Esophagus mucosa (tissue), 1 donor: ENCODE data around the gene CAMK2N2. TPM values are rescaled to one million over a fixed set of nuclear protein-coding genes. Genes with fewer than 3 reads are reported as not detected.

Source experiments
- ATAC-seq: fragments of 200-7000 bp; cut with Tn5 transposase; one replicate; pipeline ENCODE4 v1.9.1; 2020
- total RNA-seq: library from RNA; stranded (reverse); gene quantifications from one replicate; pipeline ENCODE4 v1.2.4, GENCODE V29; 2023
- donor health status: DM: yes; HTN: yes; CAD: no.

The CAMK2N2 gene
- total RNA-seq, 1 donor from 2014 or later = 0.24 TPM

DNA sequence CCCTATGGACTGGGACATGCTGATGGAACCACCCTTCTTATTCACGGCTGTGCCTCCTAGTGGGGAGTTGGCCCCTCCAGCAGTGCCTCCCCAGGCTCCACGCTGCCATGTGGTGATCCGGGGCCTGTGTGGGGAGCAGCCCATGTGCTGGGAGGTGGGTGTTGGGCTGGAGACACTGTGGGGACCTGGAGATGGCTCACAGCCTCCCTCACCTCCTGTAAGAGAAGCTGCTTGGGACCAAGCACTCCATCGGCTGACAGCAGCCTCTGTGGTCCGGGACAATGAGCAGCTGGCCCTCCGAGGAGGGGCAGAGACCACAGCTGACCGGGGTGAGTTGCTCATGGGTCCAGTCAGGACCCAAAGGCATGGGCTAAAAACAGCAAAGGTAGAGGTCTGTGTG is 21.6 kb downstream of the CAMK2N2 start:
- no peak for ATAC-seq

DNA sequence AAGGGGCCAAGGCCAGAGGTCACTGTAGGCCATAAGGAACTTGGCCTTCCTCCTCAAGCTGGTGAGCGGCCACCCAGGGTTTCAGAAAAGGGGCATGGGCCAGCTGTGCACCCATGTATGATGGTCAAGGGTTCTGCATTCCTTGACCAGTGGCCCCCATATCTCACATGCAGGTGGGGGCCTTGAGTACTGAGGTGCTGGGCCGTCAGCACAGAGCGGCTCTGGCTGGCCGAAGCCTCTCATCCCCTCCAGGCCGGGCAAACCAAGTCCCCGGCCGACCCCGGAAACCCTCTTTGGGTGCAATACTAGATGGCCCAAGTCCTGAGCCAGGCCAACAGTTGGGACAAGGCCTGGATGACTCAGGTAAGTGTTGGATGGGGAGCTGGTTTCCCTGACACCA is 22.1 kb downstream of the CAMK2N2 start:
- no peak for ATAC-seq

DNA sequence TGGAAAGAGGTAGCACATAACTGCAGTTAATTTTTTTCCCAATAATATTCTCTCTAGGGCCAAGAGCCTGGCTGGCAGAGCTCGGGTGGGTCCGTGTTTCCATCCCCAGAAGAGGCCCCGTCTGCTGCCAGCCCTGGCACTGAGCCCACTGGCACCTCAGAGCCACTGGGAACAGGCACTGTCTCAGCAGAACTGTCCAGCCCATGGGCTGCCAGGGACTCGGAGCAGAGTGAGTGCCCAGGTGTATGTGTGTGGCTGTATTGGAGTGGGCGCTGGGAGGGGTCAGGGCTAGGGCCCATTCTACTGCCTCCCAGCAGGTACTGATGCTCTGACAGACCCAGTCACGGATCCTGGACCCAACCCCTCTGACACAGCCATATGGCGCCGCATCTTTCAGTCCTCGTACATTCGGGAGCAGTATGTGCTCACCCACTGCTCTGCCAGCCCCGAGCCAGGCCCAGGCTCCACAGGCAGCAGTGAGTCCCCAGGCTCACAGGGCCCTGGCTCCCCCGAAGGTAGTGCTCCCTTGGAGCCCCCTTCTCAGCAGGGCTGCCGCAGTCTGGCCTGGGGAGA is 23.0 kb downstream of the CAMK2N2 start:
- no peak for ATAC-seq

DNA sequence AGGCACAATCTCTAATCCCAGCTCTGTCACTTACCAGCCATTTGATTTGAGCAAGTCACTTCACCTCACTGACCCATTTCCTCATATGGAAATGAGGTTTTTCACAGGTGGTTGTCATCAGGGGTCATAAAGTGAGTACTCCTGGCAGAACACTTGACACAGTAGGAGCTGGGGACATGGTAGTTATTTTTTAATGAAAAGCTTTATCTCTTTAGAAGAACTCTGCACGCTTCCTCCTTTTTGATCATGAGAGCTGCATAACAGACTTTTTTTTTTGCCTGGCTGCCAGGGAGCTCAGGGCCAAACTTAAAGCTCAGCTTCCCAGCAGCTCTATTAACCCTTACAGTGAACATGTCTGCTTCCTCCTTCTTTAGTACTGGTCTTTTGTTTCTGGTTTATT is 23.5 kb downstream of the CAMK2N2 start:
- ATAC-seq = no peak

DNA sequence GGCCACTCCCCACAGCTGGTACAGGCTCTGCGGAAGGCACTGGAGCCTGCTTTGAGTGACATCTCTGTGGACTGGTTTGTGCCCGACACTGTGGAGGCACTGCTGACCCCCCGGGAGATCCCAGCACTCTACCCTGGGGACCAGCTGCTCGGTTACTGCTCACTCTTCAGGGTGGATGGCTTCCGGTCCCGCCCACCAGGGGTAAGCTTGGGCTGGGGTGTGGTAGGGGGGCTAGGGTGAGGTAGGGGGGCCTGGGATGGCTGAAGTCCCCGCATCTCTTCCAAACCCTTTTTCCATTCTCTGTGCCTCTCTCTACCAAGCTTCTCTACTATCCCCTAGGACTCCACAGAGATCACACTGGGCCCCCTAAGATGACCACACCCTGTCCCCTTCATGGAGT is 24.1 kb downstream of the CAMK2N2 start:
- no peak for ATAC-seq

DNA sequence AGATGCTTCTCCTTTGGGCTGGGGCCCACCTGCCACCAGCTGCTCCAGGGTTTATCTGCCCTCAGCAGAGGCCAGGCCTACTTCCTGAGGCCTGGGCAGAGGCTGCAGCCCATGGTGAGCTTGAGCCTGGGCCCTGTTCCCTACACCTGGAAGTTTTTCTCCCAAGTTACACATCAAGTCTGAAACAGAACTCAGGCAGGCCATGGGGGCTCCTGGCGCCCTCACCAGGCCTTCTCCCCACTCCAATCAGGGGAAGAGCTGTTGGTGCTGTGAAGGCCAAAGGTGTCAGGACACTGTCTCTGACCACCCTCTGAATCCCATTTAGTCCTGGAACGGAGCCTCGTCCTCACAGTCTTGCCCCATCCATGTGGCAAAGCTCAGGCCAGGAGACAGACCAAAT is 24.7 kb downstream of the CAMK2N2 start:
- no peak for ATAC-seq

DNA sequence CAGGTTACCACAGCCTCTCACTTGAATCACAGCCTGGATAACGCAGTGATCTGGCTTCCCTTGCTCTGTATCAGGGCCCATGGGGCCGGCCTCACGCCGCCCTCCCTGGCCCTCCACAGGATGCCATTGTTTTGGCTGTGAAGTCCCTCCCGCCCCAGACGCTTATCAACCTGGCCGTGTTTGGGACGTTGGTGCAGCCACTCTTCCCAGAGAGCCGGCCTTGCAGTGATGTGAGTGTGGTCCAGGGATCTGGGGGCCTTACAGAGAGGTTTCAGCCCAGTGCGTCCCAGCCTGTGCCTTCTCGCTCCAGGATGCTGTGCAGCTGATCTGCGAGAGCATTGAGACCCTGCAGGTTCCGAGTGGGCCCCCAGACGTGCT is 25.3 kb downstream of the CAMK2N2 start:
- ATAC-seq = no peak

DNA sequence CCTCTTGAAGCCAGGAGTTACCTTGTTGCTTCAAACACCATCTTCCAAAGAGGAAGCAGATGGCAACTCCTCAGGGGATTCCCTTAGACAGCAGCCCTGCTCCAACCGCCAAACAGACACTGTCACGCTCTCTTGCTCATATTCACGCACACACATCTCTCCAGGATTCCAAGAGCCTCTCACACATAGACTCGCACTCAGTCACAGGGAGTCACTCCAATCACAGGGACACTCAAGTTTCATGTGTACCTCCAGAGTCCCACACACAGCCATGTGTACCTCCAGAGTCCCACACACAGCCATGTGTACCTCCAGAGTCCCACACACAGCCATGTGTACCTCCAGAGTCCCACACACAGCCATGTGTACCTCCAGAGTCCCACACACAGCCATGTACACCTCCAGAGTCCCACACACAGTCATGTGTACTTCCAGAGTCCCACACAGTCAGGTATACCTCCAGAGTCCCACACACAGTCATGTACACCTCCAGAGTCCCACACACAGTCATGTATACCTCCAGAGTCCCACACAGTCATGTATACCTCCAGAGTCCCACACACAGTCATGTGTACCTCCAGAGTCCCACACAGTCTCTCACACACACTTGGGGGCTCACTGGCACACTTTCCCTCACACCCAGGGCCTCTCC is 25.8 kb downstream of the CAMK2N2 start:
- no peak for ATAC-seq

DNA sequence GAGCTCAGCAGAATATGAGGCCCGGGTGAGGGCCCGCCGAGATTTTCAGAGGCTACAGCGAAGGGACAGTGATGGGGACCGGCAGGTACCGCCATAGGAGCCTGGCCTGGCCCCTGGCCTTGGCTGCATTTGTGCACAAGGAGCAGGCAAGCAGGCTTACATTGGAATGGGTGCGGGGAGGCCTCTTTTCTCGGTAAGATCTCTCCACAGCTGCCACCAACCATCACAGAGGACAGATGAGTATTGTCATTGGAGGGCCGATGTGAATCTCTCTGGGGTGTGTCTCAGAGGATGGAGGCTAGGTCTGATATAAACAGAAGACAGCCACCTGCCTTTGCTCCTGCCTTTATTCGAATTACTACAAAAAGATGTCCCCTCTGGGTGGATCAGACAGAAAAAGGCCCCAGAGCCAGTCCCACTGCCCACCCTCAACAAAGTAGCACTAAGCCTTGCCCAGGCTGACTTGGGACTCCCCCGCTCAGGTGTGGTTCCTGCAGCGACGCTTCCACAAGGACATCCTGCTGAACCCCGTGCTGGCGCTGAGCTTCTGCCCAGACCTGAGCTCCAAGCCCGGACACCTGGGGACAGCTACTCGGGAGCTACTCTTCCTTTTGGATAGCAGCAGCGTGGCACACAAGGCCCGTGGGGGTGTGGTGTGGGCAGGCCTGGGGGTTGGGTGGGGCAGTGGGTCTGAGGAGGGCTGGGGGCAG is 26.5 kb downstream of the CAMK2N2 start:
- ATAC-seq = no peak

DNA sequence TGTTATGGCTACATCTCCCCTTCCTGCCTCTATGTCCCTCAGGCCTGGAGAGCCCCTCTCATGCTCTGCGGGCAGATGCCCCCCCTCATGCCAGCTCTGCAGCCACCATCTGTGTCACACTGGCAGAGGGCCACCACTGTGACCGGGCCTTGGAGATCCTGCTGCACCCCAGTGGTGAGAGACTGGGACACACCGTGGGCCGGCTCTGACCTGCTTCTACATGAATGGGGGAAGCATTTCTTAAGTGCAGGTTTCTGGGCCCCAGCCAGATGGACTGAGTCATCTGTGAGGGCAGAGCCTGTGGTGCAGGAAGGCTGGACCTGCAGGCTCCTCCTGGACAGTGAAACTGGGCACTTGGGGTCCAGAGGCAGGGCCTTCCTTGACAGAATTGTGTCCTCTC is 27.1 kb downstream of the CAMK2N2 start:
- peak; percentile 78 for ATAC-seq

DNA sequence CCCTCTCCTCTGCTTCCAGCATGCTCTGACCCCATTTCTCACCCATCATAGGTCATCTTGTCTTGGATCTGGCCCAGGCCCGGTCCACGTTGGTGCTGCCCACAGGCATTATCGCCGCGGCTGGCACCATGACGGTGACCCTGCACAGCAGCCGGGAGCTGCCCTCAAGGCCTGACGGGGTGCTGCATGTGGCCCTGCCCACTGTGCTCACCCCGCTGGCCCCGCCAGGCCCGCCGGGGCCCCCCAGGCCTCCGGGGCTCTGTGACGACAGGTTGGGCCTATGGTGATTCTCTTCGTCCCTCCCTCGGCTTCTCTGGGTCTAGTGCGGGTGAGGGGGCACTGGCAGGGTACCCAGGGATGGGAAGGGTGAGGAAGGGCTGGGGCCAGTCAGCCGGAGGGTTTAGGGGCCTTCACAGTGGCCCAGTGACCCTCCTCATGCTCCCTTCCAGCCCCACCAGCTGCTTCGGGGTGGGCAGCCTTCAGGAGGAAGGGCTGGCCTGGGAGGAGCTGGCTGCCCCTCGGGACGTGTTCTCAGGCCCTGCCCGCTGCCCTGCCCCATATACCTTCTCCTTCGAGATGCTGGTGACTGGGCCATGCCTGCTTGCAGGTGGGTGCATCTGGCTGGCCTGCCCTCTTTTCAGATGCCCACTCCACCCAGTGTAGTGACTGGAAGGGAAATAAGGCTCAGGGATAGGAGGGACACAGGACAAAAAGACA is 28.1 kb downstream of the CAMK2N2 start:
- no peak for ATAC-seq

DNA sequence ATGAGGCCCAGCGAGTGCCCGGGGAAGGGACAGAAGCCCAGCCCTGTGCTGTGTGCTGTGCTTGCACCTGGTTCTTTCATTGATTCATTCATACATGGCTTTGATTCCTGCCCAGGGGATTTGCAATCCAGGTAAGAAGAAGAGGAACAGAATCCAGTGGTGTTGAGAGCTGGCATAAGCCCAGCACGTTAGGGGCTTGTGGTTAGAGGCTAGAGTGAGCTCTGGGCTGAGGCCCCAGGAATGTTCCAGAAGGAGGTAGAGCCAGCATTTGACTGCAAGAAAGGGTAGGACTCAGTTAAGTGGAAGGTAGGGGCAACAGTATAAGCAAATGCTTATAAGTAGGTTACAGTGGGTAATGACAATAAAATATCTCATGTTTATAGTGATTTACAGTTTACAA is 29.7 kb downstream of the CAMK2N2 start:
- ATAC-seq = no peak

DNA sequence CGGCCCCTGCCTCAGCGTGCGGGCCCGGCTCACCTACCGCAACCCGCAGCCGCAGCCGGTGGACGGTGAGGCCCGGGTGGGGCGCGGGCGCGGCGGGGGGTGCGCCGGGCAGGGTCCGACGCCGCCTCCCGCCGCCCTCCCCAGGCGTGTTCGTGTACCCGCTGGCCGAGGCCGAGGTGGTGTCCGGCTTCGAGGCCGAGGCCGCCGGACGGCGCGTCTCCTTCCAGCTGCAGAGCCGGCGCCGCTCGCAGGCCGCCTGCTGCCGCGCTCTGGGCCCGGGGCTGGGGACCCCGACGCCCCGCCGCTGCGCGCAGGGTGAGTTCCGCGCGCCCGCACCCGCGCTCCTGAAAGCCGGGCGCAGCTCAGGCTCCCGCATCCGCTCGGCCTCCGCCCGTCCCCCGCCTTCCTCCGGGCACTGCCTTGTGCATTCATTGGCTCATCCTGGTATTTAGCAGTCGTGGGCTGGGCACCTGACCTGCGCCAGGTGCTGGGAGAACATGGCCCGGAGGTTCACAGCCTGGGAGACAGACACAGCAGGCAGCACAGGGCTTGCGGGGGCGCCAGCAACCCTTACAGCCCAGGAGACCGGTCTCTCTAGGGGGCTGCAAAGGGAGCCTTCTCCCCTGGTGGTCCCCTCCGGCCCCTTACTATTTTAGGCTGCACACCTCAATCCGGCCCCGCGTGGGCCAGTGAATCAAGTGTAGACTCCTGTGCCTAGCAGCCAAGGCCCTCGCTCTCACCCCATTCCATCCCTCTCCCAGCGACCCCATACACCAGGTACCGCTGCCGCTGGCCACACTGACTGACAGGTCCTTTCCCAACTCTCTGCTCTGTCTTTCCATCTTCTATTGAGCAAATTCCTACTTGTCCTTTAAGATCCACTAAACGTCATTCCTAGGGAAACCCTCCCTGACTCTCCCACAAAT is 30.5 kb downstream of the CAMK2N2 start:
- peak; percentile 65 for ATAC-seq

DNA sequence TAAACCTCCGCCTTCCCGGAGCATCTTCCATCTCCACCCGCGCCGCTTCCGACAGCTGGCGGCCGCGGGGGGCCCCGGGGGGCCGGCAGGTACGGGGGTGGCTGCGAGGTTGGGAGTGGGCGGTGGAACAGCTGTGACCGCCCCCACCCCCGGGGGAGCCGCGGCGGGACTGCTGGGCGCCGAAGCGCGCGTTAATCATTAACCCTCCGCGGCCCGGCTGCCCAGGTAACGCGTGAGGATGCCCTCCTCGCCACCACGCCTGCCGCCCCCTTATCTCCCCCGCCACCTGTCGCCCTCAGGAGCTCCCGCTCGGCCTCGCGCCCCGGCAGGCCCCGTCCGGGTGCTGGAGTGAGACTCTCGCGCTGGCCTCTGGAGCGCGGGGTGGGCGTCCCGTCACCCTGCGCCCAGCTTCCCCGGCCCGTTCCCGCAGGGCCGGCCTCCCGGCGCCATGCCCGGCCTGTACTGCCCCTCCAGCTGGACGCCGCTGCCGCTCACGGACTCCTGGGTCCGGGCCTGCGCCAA is 31.2 kb downstream of the CAMK2N2 start:
- ATAC-seq = no peak

DNA sequence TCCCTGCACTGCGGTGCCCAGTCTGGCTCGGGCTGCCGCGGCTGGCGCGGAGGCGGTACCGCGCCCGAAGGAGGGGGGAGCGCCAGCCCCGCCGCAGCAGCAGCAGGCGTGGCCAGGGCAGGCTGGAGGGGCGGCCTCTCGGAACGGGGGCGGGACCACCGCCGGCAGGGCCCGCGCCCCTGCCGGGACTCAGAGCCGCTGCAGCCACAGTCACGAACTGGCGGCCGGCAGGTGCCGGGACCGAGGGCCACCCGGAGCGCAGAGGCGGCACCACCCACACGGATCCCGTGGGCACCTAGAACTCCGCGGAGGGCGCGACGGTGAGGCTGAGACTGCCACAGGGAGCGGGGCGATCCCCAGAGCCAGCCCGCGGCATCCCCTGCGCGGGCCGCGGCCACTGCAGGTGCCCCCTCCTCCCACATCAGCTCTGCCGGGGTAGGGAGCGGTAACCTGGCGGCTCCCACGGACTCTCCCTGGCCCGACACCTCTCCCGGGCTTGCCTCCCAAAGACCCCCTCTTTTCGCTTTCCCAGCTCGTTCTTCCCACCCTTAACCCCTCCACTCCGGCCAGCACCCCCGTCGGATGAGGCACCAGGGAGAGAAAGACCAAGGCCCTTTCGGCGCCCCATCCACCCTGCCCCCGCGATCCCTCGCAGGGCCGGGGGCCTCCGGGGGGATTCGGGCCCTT is 31.8 kb downstream of the CAMK2N2 start, which contains the start of gene VWA5B2:
VWA5B2 (plus strand) TSS at position 192 of the 687 bp plus-strand sequence. CDS start 944 bp downstream, outside the sequence.
- peak; percentile 61 for ATAC-seq

DNA sequence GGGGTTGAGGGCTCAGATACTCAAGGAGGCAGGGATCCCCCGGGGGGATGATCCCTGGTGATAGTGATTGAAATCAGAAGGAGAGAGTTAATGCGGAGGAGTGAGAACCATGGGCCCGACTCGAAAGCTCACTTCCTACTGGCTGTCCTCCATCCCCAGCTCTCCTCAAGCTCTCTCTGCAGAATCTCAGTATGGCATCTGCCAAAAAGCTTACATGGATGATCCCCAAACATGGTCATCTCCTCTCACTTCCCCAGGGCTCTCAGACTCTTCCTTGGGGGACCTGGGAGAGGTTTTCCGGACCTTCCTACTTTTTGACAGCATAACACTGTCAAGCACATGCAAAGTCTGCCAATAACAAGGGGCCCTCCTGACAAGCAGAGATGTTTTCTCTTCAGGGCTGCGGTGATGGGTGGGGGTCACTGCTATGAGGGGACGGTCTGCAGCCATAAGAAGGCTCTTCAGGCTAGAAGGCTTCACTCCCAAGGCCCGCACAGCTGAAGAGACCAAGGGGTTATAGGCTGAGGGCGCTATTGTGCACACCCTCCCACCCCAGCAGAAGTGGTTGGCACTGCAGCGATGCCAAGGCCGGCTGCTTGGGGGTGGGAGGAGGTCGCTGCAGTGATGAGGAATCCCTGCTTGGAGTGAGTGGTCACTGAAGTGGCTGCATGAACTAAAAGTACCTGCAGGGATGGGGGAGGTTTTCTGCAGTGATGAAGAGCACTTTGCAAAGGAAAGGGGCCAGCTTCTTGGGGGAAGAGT is 32.8 kb downstream of the CAMK2N2 start:
- ATAC-seq = no peak

DNA sequence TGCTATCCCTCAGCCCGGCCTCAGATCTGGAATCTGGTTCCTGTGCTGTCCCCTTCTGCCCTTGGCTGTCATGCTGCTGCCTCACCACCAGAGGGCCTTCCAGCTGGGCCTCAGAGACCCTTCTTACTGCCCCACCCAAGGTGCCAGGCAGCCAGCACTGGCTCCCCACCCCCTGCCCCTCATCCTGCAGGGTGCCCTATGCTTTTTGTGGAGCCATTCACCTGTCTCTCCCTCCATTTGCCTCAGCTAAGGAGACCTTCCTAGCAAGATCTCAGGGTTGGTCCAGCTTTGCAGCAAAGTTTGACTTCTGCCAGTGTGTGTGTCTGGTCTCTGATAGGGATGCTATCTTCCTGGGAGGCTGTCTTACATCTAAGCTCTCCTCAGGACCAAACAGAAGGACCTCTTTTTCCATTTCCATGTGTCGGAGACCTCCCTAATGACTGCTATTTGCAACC is 33.8 kb downstream of the CAMK2N2 start:
- no peak for ATAC-seq

DNA sequence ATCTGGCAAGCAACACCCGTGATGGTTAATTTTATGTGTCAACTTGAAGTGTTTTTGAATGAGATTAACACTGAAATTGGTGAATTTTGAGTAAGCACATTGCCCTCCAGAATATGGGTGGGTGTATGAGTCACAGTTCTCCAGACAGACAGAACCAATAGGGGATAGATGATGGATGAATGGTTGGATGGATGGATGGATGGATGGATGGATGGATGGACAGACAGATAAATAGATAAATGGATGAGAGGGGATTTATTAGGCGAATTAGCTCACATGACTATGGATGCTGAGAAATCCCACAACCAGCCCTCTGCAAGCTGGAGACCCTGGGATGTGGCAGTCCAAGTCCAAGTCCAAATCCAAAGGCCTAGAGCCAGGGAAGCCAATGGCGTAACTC is 37.4 kb downstream of the CAMK2N2 start:
- no peak for ATAC-seq

DNA sequence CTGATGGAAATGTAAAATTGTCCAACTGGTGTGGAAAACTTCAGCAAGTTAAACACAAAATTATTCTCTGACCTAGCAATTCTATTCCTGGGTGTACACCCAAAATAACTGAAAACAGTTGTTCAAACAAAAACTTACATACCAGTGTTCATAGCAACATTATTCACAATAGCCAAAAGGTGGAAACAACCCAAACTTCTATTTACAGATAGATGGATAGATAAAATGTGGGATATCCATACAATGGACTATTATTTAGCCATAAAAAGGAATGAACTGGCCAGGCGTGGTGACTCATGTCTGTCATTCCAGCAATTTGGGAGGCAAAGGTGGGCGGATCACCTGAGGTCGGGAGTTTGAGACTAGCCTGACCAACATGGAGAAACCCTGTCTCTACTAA is 38.8 kb downstream of the CAMK2N2 start:
- ATAC-seq = no peak

DNA sequence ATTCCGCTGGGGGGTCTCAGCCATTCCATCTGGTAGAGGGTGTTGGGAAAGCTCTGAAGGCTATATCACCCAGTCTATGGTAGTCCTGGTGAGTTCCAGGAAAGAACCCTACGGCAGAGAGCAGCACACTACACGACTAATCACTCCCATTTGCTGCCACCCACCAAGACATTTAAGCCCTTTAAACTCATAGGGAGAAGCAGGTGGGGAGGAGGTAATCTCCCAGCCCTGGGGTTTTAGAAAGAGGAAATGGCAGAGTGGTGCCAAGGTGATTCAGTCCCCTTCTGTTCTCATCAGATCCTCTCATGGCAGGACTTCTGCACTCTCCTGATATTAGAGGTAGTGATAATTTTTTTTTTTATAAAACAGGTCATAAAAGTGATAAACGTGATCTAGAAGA is 42.5 kb downstream of the CAMK2N2 start:
- no peak for ATAC-seq

DNA sequence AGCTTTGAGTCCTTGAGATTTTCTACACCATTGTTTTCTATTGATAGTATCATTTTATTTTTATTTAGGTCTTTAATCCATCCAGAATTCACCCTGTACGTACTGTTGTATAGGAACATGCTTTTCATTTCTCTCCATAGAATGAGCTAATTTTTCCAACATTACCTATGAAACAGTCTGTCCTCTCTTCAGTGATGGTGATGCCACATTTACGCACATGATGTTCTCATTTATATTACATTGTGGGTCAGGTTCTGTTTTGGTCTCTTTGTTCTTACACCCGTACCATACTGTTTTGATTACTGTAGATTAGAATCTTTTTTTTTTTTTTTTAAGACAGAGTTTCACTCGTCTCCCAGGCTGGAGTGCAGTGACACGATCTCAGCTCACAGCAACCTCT is 49.6 kb downstream of the CAMK2N2 start:
- ATAC-seq = no peak
